NCI-H2029 (cell line): Measurements from ENCODE around the gene POLR1D.

Experiments used
- DNase-seq: peaks from one replicate; lab custom pipeline; 2025; lab: John Stamatoyannopoulos, UW

The POLR1D gene

GRCh38 chr13:27639186-27639585 lies 17.5 kb downstream of the POLR1D start:
- DNase-seq = no peak

GRCh38 chr13:27641711-27642502 lies 20.2 kb downstream of the POLR1D start:
- DNase-seq = no peak

GRCh38 chr13:27643334-27644132 lies 21.8 kb downstream of the POLR1D start:
- no peak for DNase-seq

- no peak for DNase-seq
Observed at GRCh38 chr13:27644302-27644701, 22.6 kb downstream of the POLR1D start.

GRCh38 chr13:27650312-27650711 lies 28.6 kb downstream of the POLR1D start:
- no peak for DNase-seq

GRCh38 chr13:27654059-27654458 lies 32.4 kb downstream of the POLR1D start:
- DNase-seq = no peak

- no peak for DNase-seq
Observed at GRCh38 chr13:27654816-27655215, 33.1 kb downstream of the POLR1D start.

- DNase-seq = no peak
Observed at GRCh38 chr13:27657724-27658123, 36.0 kb downstream of the POLR1D start.

- no peak for DNase-seq
Observed at GRCh38 chr13:27658546-27658945, 36.9 kb downstream of the POLR1D start.

GRCh38 chr13:27659145-27659865 lies 37.6 kb downstream of the POLR1D start:
- DNase-seq = no peak

GRCh38 chr13:27660511-27660910 lies 38.8 kb downstream of the POLR1D start:
- DNase-seq = no peak

GRCh38 chr13:27661017-27661416 lies 39.3 kb downstream of the POLR1D start:
- no peak for DNase-seq

GRCh38 chr13:27662738-27663470 lies 41.2 kb downstream of the POLR1D start:
- no peak for DNase-seq

GRCh38 chr13:27663947-27664346 lies 42.3 kb downstream of the POLR1D start:
- DNase-seq = no peak

- no peak for DNase-seq
Observed at GRCh38 chr13:27665333-27665732, 43.6 kb downstream of the POLR1D start.

- no peak for DNase-seq
Observed at GRCh38 chr13:27665761-27666160, 44.1 kb downstream of the POLR1D start.

GRCh38 chr13:27666951-27667350 lies 45.3 kb downstream of the POLR1D start:
- DNase-seq = no peak

- no peak for DNase-seq
Observed at GRCh38 chr13:27667946-27668345, 46.3 kb downstream of the POLR1D start.

GRCh38 chr13:27670861-27671260 lies 49.2 kb downstream of the POLR1D start:
- DNase-seq = no peak

- no peak for DNase-seq
Observed at GRCh38 chr13:27672025-27672424, 50.3 kb downstream of the POLR1D start.
